Gastroesophageal sphincter (tissue), 3 donors: ENCODE measurements around the gene KCNS3.

Experiments
- CTCF ChIP-seq, 4 experiments: fragments of 200-600 bp in 2 of 4; fragments of 450-650 bp in 2 of 4; sonication (generic) in 1 of 4; IDR thresholded peaks; one replicate each; pipeline ENCODE4 v1.5.1; 2017 to 2019; ENCODE audit warnings: antibody characterized with exemption in 4 of 4, mild to moderate bottlenecking in 2 of 4, moderate library complexity in 2 of 4
- EP300 ChIP-seq: sonication (generic); formaldehyde crosslinking; IDR thresholded peaks from one replicate; pipeline ENCODE4 v1.6.1; 2017; ENCODE audit warnings: antibody characterized with exemption, mild to moderate bottlenecking
- POLR2A ChIP-seq, 2 donors: fragments of 450-650 bp; IDR thresholded peaks; one replicate each; pipeline ENCODE4 v1.6.1; 2017; ENCODE audit warnings: antibody characterized with exemption in 2 of 2, mild to moderate bottlenecking in 2 of 2, moderate library complexity in 1 of 2
- POLR2AphosphoS5 ChIP-seq: sonication (generic); formaldehyde crosslinking; IDR thresholded peaks from one replicate; pipeline ENCODE4 v1.6.1; 2017; ENCODE audit warnings: antibody characterized with exemption

GRCh38 chr2:17965196-17965595 lies 86.7 kb downstream of the KCNS3 start:
- no peak for TF ChIP-seq POLR2A (IDR thresholded peaks at IDR 0.05)
- TF ChIP-seq CTCF (IDR thresholded peaks at IDR 0.05), result no peak
- TF ChIP-seq EP300, result no peak
- TF ChIP-seq POLR2AphosphoS5, result no peak
